Lung microvascular endothelial cell (primary cell): ENCODE measurements around the gene SLC44A5. TPM values are rescaled to one million over a fixed set of nuclear protein-coding genes. Genes with fewer than 3 reads are reported as not detected.
"Not testable (repeated sequence)": the region's sequence is repeated elsewhere in the genome, so short reads cannot be mapped to it uniquely, and the experiment has no call there.

Experiments used
- DNase-seq, 2 donors: peaks; one replicate each; pipeline versions ENCODE4 v3.0.0 to v3.0.0-alpha.2; 2010; ENCODE audit warnings: low read depth in 2 of 2
- total RNA-seq: library from RNA; depleted of rRNA; stranded (reverse); fragments of >200 nt; gene quantifications from 2 replicates; pipeline ENCODE4 v1.2.1, GENCODE V29; 2014

The SLC44A5 gene
- total RNA-seq, 1 donor from 2014 or later, result 0.99 TPM

DNA sequence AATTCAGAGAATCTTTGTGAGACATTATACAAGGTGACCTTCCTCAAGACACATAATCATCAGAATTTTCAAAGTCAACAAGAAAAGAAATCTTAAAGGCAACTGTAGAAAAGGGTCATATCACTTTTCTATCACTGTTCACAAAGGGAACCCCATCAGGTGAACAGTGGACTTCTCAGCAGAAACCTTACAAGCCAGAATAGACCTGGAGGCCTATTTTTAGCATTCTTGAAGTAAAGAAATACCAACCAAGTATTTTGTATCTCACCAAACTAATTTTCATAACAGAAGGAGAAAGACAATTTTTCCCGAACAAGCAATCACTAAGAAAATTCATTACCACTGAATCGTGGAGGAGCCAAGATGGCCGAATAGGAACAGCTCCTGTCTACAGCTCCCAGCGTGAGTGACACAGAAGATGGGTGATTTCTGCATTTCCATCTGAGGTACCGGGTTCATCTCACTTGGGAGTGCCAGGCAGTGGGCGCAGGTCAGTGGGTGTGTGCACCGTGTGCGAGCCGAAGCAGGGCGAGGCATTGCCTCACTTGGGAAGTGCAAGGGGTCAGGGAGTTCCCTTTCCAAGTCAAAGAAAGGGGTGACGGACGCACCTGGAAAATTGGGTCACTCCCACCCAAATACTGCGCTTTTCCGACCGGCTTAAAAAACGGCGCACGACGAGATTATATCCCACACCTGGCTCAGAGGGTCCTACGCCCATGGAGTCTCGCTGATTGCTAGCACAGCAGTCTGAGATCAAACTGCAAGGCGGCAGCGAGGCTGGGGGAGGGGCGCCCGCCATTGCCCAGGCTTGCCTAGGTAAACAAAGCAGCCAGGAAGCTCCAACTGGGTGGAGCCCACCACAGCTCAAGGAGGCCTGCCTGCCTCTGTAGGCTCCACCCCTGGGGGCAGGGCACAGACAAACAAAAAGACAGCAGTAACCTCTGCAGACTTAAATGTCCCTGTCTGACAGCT is 235.2 kb downstream of the SLC44A5 start:
- DNase-seq, result not testable (repeated sequence)

DNA sequence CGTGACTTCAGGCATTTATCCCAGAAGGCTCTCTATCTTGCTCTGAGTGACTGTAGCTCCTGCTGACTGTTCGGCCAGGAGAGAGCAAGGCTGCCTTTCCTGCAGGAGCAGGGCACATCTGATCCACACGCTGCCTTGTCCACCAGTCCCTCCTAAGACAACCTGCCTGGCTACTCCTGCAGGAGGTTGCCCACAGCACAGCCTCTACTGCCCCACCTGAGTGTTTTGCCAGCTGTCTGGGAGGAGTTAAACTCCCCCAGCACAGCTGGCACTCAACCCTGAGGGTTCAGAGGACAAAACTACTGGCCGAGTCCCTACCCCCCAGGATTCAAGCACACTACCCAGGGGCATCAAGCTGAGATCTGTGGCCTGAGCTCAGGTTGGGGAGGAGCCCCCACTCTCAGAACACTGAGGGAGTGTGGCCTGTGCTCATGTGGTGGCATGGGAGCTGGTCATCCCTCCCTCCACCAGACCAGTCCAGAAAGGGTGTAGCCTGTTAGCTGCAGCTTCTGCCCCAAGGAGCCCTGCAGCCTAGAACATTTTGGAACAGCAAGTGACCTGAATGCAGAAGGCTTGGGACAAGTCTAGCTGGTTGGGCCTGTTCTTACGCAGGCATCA is 237.3 kb downstream of the SLC44A5 start:
- no peak for DNase-seq

DNA sequence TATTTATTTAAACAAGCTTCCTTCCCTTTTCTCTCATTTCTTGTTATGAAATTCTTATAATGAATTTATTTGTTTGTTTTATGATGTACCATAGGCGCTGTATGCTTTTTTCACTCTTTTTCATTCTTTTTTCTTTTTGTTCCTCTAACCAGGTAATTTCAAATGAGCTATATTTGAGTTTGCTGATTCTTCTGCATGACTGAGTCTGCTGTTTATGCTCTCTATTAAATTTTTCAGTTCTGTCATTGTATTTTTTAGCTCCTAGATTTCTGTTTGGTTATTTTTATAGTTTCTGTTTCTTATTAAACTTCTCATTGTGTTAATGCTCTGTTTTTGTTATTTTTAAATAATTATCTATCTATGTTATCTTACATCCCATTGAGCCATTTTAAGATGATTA is 244.3 kb downstream of the SLC44A5 start:
- no peak for DNase-seq

DNA sequence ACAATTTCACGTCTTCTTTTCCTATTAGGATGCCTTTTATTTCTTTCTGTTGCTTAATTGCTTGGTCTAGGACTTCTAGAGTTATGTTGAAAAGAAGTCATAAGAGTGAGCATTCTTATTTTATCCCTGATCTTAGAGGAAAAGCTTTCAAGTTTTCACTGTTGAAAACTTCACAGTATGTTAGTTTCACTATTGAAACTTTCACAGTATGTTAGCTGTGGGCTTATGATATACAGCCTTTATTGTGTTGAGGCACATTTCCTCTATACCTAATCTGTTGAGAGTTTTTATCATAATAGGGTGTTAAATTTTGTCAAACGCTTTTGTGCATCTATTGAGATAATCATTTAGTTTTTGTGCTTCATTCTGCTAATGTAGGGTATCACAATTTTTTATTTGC is 249.7 kb downstream of the SLC44A5 start:
- DNase-seq, result no peak

DNA sequence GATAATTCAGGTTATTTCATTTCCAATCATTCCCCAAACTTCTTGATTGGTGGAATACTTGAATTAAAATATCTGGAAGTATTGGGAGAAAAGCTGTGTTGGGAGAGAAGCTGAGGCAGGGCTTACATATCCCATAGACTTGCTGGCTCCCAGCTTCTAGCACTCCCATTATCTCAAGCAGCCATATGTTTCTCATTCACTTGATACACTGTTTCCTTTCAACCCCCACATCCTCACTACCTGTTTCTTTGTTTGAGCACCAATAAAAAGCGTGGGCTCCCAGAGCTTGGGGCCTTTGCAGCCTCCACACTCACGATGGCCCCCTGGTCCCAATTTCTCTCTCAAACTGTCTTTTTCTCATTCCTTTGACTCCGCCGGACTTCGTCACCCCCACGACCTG is 256.6 kb downstream of the SLC44A5 start:
- DNase-seq, result not testable (repeated sequence)

DNA sequence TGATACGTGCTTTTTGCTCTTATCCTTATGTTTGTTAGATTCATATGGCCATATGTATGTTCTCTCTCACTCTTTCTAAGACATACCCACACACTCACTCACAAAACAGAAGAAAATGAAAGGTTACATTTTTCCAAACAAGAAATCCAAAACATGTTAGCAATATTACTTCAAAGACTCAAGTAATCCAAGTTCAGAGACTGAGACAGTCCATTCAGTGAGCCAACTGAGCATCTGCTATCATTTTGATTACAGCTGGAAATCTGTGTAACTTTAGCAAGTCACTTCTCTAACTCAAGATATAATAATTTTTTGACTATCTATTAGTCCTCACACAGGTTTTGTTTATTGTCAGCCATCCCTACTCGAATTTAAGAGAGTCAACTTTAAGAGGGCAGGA is 257.9 kb downstream of the SLC44A5 start:
- no peak for DNase-seq

DNA sequence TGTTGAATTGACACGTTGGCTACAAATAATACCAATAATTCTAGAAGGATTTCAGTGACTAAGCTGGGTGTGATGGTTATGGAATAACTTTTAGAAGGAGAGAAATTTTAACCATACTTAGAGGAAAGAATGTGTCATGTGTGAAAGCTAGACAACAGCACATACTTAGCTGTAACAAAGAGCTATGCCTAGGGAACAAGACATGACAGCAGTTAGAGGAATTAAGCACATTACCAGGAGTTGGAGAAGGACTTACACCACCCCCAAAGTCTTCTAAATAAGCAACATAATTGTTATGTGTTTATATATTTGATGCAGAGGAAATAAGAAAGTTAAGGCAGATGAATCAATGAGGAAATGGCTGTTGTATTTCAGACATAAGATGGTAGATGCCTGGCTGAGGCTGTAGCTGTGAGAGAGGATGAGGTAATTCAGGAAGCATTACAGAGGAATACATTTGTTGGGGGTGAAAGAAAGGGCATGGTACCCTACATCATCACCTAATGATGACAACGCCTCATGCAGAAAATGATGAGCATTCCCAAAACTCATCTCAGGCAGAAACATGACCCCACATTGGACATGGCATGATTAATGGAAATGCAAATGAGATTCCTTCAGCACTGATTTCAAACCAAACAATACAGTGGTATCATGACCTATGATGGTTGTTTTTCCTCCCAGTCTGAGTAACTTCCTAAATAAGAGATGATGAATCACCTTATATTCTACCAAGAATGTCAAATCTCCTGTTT is 265.2 kb downstream of the SLC44A5 start:
- peak; percentile 42 to 98 for DNase-seq

DNA sequence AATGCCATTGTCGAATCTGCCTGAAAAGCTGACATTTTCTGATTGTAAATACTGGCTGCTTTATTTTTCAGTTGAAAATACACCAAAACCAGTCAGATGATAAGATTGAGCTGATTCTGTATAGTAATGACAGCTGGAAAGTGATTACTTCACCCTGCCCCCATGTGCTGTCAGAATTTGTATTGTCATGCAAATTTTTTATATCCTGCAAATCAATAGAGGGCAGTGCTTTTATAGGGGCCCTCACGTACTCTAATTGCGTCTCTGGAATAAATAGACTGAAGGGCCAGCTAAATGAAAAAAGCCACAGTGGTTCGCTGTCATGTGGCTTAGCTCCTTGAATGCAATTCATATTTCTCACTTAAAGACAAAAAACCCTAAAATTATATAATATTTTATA is 268.1 kb downstream of the SLC44A5 start:
- DNase-seq, result no peak

DNA sequence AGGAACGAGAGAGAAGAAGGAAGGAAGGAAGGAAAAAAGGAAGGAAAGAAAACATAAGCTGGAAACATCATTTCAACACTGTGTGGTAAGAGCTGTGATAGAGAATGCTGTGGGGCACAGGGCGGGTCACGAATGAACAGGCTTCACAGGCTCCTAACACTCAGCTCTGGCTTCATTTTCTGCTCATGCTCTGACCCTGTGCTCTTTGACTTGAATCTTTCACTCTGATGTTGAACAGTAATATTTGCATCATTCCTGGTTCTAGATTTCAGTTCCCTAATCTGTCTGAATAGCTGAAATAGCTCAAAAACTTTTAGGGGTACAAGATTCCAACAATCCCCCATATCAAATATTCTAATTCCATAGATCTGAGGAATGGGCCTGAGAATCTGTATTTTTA is 269.4 kb downstream of the SLC44A5 start:
- DNase-seq, result no peak

DNA sequence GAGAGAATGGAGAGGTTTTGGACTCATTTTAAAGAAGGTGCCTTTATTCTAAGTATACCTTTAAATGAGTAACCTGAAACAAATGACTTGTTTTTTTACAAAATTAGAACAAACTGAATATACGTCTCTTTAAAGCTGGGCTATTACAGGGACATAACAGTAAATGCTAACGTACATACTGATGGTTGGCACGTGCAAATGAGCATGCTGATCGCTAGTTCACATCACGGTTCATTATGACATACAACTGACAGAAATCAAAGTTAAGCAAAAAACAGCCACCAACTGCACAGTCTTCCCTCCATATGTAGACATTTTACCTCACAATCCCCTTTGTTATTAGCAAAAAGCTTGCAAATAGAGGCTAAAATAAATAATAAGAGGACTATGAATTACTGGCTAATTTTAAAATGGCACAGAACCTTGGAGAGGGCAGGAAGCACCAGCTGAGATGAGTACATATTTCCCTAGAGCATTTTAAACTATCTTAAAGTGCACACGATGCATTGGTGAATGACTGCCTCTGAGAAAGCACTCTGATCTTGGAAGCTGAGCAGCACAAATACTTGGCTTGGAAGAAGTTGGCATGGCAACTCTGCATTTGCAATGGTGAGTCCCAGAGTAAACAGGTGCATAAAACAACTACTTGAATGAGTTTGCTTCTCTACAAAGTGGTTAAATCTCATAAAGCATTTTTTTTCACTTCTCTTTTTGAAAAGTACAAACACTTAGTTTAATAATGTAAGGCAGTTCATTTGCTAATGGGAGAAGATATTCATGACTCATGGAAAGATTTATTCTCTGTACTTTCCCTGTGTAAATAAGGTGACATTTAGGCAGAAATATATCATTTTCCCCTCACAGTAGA is 272.1 kb downstream of the SLC44A5 start:
- DNase-seq, result no peak

DNA sequence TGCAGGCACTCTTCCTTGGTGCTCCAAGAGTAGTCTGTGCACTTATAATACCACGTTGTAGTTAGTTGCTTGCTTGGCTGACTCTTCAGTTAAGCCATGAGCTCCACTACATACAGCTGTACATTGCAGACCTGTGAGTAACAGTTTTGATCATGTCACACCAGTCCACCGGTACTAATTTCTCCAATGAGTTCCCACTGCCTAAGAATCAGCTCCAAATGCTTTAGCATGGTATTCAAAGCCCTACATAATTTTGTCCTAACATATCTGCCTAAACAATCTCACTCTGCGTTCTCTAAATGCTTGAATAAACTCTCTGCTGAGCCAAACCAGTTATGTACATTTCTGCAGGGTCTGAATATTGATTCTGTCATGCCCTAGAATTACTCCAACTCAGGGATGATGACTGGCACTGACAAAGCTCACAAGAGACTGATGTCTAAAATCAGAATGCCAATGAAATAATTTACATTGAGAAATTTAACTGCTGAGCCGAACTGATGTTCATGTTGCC is 276.0 kb downstream of the SLC44A5 start:
- DNase-seq, result no peak

DNA sequence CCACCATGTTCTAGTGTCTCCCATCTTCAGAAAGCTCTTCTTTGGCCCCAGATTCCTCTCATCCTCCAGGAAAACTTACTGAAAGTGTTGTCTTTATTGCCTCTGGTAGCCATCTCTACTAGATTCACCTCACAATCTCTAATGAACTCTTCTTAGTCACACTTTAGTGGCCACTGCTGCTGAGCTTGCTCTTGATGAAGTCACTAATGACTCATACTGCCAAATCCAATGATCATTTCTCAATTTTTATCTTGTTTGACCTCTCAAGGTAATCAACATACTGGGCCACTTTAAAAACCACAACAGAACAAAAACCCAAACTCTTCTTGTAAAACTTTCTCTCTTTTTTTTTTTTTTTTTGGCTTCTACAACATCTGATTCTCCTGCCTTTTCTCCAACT is 280.3 kb downstream of the SLC44A5 start:
- DNase-seq, result no peak

DNA sequence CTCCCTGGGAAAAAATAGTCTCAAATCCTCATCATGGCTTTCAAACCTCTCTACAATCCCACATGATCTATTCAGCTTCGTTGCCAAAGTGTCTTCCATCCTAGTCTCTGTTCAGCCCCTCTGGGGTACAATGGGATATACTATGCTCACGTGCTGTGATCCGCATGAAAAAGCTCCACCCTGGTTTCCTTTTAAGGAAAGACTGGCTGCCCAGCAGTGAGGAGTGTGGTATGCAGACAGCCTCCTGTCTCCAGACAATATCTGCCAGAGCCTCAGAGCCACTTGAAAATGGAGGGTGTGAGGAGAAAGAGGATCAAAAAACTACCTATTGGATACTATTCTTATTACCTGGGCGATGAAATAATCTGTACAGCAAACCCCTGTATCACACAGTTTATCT is 282.2 kb downstream of the SLC44A5 start:
- no peak for DNase-seq

DNA sequence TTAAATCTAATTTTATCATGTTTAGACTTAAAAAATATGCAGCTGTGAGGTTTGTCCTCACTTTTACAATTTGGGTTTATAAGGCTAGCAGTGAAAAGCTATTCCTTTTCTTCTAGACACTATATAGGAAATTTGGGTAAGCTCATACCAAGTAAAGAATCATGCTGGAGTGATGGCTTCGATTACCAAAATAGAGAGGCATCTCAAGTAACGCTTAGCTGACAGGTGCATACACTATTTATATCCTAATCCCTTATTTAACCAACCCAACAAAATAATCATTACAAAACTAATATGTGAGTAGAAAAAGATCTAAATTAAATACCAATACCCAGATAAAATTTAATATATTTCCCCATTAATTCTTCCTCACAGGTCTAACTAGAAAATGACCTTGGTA is 283.5 kb downstream of the SLC44A5 start:
- no peak for DNase-seq

DNA sequence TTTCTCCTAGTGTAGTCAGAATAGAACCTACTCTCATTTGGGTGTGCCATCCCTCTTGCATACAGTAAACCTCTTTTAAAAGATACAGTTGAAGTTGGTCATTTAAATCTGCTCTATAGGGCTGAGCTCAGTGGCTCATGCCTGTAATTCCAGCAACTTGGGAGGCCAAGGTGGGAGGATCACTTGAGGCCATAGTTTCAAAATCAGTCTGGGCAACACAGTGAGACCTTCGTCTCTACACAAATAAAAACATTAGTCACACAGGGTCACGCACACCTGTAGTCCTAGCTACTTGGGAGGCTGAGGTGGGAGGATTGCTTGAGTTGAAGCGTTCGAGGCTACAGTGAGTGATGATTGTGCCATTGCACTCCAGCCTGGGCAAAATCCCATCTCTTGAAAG is 292.9 kb downstream of the SLC44A5 start:
- DNase-seq, result no peak

DNA sequence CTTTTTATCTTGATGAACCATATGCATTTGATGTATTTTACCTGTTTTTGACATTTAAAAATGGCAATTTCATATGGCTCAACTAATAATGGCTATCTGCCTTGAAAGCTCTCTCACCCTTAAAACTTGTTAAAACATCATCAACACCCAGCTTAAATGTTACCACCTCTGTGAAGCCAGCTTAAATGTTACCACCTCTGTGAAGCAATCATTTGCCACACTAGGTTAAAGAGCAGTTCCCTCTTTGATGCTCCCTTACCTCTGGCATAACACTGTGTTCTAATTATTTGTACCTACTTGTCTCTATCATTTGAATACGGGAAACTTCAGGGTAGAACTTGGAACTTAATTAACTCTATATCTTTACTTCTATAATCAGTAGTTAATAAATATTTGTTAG is 294.7 kb downstream of the SLC44A5 start:
- DNase-seq, result no peak

DNA sequence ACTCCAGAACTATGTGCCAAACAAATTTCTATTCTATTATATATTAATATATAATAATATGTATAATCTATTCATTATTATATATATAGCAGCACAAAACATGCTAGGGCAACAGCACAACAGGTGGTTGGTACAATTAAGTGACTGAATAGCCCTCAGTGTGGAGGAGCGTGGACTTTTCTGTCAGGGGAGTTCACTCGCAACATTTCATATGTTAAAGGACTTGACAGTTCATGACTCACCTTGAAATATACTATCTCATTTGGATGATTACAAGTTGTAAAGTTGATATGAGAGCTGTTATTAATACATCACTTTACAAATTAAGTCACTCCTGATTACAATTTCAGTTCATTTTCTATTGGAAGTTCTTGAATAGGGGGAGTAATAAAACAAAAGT is 298.3 kb downstream of the SLC44A5 start:
- DNase-seq, result no peak

DNA sequence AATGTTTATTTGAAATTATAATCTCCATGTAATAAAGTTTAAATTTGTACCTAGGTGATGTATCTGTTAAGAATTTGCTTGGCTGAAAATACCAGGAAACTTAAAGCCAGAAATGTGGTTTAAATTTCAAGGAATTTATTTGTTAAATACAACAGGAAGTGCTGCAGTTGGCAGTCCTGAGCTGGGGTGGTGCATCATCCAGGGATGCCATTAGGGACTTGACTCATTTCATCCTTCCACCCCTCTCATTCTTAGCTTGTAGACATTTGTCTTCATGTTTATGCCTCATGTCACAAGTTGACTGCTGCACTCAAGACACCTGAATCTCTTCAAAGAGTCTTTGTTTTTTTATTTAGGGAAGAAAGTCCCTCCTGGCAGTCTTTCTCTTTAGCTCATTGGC is 300.8 kb downstream of the SLC44A5 start:
- peak in 1 of 2 donors; percentile 61 for DNase-seq

DNA sequence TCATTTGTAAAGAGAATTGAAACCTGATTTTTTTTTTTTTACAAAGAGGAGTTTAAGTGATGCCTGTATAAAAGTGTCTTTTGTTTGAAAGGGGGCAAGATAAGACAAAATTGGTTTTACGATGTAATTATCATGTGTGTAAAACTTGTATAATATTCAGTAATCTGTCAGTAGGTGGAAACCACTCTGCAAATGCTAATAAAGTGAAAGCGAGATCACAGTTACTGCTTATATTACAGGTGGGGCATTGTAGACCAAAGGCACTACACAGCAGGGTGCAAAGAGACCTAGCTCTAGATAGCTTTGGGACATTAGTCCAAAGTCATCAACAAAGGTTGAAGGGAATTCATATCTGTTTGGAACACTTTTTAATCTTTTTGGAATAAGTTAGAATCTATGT is 302.5 kb downstream of the SLC44A5 start:
- no peak for DNase-seq

DNA sequence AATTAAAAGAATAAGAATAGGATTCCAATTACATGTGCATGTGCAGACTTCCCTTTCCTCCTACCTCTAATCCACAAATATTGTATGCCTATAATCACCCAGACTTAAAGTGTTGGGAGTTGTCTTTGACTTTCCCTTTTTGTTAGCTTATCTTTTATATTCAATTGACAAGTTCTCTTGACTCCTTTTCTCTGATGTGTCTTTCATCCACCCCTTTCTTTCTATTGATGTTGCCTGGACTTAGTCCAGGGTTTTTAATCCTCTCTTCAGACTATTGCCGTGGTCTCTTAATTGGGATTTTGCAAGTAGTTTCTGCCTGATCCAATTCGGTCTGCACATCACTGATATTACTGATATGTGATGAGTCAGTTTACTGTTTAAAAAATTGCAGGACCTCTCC is 305.9 kb downstream of the SLC44A5 start:
- no peak for DNase-seq

DNA sequence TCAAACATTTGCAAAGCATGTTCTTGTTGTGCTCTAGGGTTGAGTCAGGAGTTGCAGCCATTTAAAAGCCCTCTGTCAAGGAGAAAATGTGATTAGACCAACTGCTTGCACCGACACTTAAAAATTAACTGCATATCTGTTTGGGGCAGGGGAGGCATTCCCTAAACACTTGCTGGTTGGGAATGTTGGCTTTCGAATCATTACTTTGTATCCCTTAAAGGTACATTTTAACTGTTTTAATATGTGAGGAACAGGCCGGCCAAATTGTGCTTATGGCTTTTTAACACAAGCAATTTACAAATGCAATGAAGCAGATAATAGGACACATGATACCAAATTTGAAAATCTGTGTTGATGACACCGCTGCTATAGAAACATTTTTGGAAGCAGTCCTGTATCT is 317.6 kb downstream of the SLC44A5 start:
- DNase-seq, result no peak
